ENCODE measurements around the gene ASTN2. TPM values are rescaled to one million over a fixed set of nuclear protein-coding genes. Genes with fewer than 3 reads are reported as not detected.

The ASTN2 gene
- total and polyA plus RNA-seq, 10 of the 15 experiments (the other 5 are each of a cell fraction or from before 2014, with no cell fraction given), result 1.4 to 15.7 (median 7.0) TPM

- Histone ChIP-seq H2AFZ (ENCODE audit: control insufficient read depth, low read depth, low read length) (no peak overlapping the region), H3K9ac (ENCODE audit: control insufficient read depth, insufficient read depth, low read length) (no peak overlapping the region), H4K20me1 (ENCODE audit: control insufficient read depth, insufficient read depth) (no peaks in the 10 kb centered on the region), H3K4me3 (no peak overlapping the region), H3K9me3 (replicated peaks; ENCODE audit: control insufficient read depth, insufficient read depth, low read length) (no peaks in the 10 kb centered on the region), H3K4me1 (ENCODE audit: control insufficient read depth, insufficient read depth, low read length) (no peaks in the 10 kb centered on the region), H3K27ac (ENCODE audit: control insufficient read depth, insufficient read depth) (no peak overlapping the region), H3K36me3 (ENCODE audit: control insufficient read depth in 2 of 2, insufficient read depth in 2 of 2, low read length in 1 of 2) (no peaks in the 10 kb centered on the region; a peak in 1 of 4 replicates), H3K27me3 (replicated peaks in 1 of 2; ENCODE audit: control insufficient read depth in 2 of 2, insufficient read depth in 2 of 2, low read length in 1 of 2) (no peaks in the 10 kb centered on the region), H3K4me2 (ENCODE audit: control insufficient read depth, insufficient read depth) (no peak overlapping the region), H3K79me2 (ENCODE audit: control insufficient read depth, insufficient read depth, low read length) (no peaks in the 10 kb centered on the region)
- ChIA-PET SMC1A (ENCODE audit: uncharacterized antibody, unreplicated experiment) (interaction anchor here (1.6 kb wide), 1 partner anchor 983 kb away, joined by 5 read pairs; no protein-coding TSS in a partner anchor), RAD21 (ENCODE audit: unreplicated experiment) (no interaction called here), CTCF (interaction anchor here (0.7 to 2.9 kb wide), 3 partner anchors 9 to 983 kb away, joined by 3 to 13 read pairs (median 6); no protein-coding TSS in a partner anchor), POLR2A (no interaction called here)
- ATAC-seq (no peak), DNase-seq (ENCODE audit: low read depth, low spot score) (no peak), FAIRE-seq (no peak)
- BruUV-seq (replicated peaks), result no TSS peak
- intact Hi-C loops (cut with micrococcal nuclease; ENCODE audit: unreplicated experiment), result loop anchor here (5.0 kb wide), 1 partner anchor 71 kb away; no protein-coding TSS in a partner anchor
- in situ Hi-C loops (cut with MboI), result loop anchor here (10.0 kb wide), 1 partner anchor 972 kb away; no protein-coding TSS in a partner anchor
- TF ChIP-seq PKNOX1 (IDR thresholded peaks at IDR 0.05) (no peak), SKIL (IDR thresholded peaks at IDR 0.05; ENCODE audit: low read depth, poor library complexity, severe bottlenecking) (no peak), SUPT20H (IDR thresholded peaks at IDR 0.05; ENCODE audit: borderline replicate concordance, control insufficient read depth, low read depth, low read length) (no peak), NRF1 (conservative IDR thresholded peaks at IDR 0.05; ENCODE audit: low read depth, low read length) (no peak), FOS (IDR thresholded peaks at IDR 0.05; ENCODE audit: borderline replicate concordance, extremely low read depth, insufficient read length) (no peak), TAF1 (IDR thresholded peaks at IDR 0.05; ENCODE audit: borderline replicate concordance, low read depth, low read length) (no peak), MAX (IDR thresholded peaks at IDR 0.05; ENCODE audit: low read depth, low read length) (no peak), SIN3A (IDR thresholded peaks at IDR 0.05; ENCODE audit: low read depth, low read length) (no peak), BACH1 (IDR thresholded peaks at IDR 0.05; ENCODE audit: borderline replicate concordance) (no peak)
- WGBS (ENCODE audit: insufficient coverage, insufficient replicate concordance, low lambda C conversion rate, missing lambda C conversion rate), result 28% methylated on average over 4 of the region's 4 CpGs
Measured at GRCh38 chr9:116576386-116576785, 838.5 kb downstream of the ASTN2 start.
